SK-MEL-5 (cell line): ENCODE data around the gene RPL38. TPM values are rescaled to one million over a fixed set of nuclear protein-coding genes. Genes with fewer than 3 reads are reported as not detected.

Experiments used
- DNase-seq: peaks from one replicate; pipeline ENCODE4 v3.0.0-alpha.2; 2016; ENCODE audit warnings: low read depth, low spot score
- in situ Hi-C: cut with HindIII; loops from 2 replicates; pipeline ENCODE4 v1.10.0; 2016; ENCODE audit warnings: low sequenced_read_pairs, high pct_unique_total_duplicates, low pct_unique_long_range_greater_than_20kb
- total RNA-seq: library from RNA; depleted of rRNA; stranded (reverse); fragments of >200 nt; shearing (Covaris generic); gene quantifications from 2 replicates; pipeline ENCODE4 v1.2.3, GENCODE V29; 2014

Gene RPL38
- total RNA-seq, 1 experiment from 2014 or later: 7,933 TPM

- DNase-seq: no peak
- in situ Hi-C loops: no loop called here
Observed at GRCh38 chr17:74235040-74235581, 31.6 kb downstream of the RPL38 start.

- in situ Hi-C loops: no loop called here
- no peak for DNase-seq
Observed at GRCh38 chr17:74235911-74236371, 32.5 kb downstream of the RPL38 start.

GRCh38 chr17:74237321-74237720, 33.8 kb downstream of the RPL38 start:
- DNase-seq: no peak
- in situ Hi-C loops: no loop called here

GRCh38 chr17:74239172-74239571, 35.7 kb downstream of the RPL38 start:
- no peak for DNase-seq
- in situ Hi-C loops: no loop called here

- in situ Hi-C loops: no loop called here
- DNase-seq: no peak
Observed at GRCh38 chr17:74240618-74241205, 37.2 kb downstream of the RPL38 start.

- in situ Hi-C loops: no loop called here
Observed at GRCh38 chr17:74241431-74241830, 38.0 kb downstream of the RPL38 start.

GRCh38 chr17:74241847-74242246, 38.4 kb downstream of the RPL38 start:
- DNase-seq: no peak
- in situ Hi-C loops: no loop called here

More at GRCh38 chr17:74241431-74241830, 38.0 kb downstream of the RPL38 start:
- no peak for DNase-seq

- DNase-seq: no peak
- in situ Hi-C loops: no loop called here
Observed at GRCh38 chr17:74243013-74243755, 39.7 kb downstream of the RPL38 start.

GRCh38 chr17:74244128-74244527, 40.6 kb downstream of the RPL38 start:
- DNase-seq: no peak
- in situ Hi-C loops: no loop called here

GRCh38 chr17:74244548-74244947, 41.1 kb downstream of the RPL38 start:
- in situ Hi-C loops: no loop called here
- no peak for DNase-seq

GRCh38 chr17:74245145-74245831, 41.8 kb downstream of the RPL38 start:
- no peak for DNase-seq
- in situ Hi-C loops: no loop called here

GRCh38 chr17:74245871-74246270, 42.4 kb downstream of the RPL38 start:
- no peak for DNase-seq
- in situ Hi-C loops: no loop called here

- in situ Hi-C loops: no loop called here
- no peak for DNase-seq
Observed at GRCh38 chr17:74249590-74250270, 46.3 kb downstream of the RPL38 start.

GRCh38 chr17:74250324-74250995, 47.0 kb downstream of the RPL38 start:
- DNase-seq: no peak
- in situ Hi-C loops: no loop called here

GRCh38 chr17:74251051-74251450, 47.6 kb downstream of the RPL38 start:
- no peak for DNase-seq
- in situ Hi-C loops: no loop called here

- in situ Hi-C loops: no loop called here
- DNase-seq: no peak
Observed at GRCh38 chr17:74251569-74251968, 48.1 kb downstream of the RPL38 start.

- DNase-seq: no peak
- in situ Hi-C loops: no loop called here
Observed at GRCh38 chr17:74252211-74252610, 48.7 kb downstream of the RPL38 start.
